Skeletal muscle satellite cell (primary cell): Measurements from ENCODE around the gene LMNTD1. TPM values are rescaled to one million over a fixed set of nuclear protein-coding genes. Genes with fewer than 3 reads are reported as not detected.
"Not testable (repeated sequence)": the region's sequence is repeated elsewhere in the genome, so short reads cannot be mapped to it uniquely, and the experiment has no call there.

Experiments
- H3K27me3 ChIP-seq: 2 replicates; pipeline ENCODE4 v1.7.0; 2013; ENCODE audit warnings: low read length; ENCODE audit not compliant: control insufficient read depth, insufficient read depth
- H3K36me3 ChIP-seq: 2 replicates; pipeline ENCODE4 v1.7.0; 2013; ENCODE audit warnings: mild to moderate bottlenecking, control low read depth, low read length; ENCODE audit not compliant: insufficient read depth
- H3K4me1 ChIP-seq: 2 replicates; pipeline ENCODE4 v1.7.0; 2013; ENCODE audit warnings: low read length; ENCODE audit not compliant: control insufficient read depth, insufficient read depth
- H3K4me2 ChIP-seq: 2 replicates; pipeline ENCODE4 v1.7.0; 2013; ENCODE audit warnings: mild to moderate bottlenecking, low read length
- H3K4me3 ChIP-seq: 2 replicates; pipeline ENCODE4 v1.7.0; 2013; ENCODE audit warnings: low read length
- H3K9ac ChIP-seq: 2 replicates; pipeline ENCODE4 v1.7.0; 2013; ENCODE audit warnings: mild to moderate bottlenecking, low read depth, low read length, moderate library complexity
- H3K9me3 ChIP-seq: replicated peaks from 2 replicates; pipeline ENCODE4 v1.7.0; 2013; ENCODE audit warnings: mild to moderate bottlenecking, control low read depth, low read length
- total RNA-seq: library from RNA; depleted of rRNA; stranded (reverse); fragments of >200 nt; gene quantifications from 2 replicates; pipeline ENCODE4 v1.2.3, GENCODE V29; 2012; rRNA removed

The LMNTD1 gene
- not detected in 2 replicates for total RNA-seq

GRCh38 chr12:25553098-25553497 lies at the start of gene LMNTD1:
Gene LMNTD1 (minus strand): TSS chr12:25553283. CDS start chr12:25552959, 324 bp downstream.
- Histone ChIP-seq H3K4me3 (no peak within 1 kb of the TSS), H3K4me1 (peaks cover 7% of the 10 kb centered on the region), H3K27me3 (no peaks in the 10 kb centered on the region), H3K9me3 (no peaks in the 10 kb centered on the region), H3K4me2 (peak within 1 kb of the TSS; percentile 25), H3K36me3 (no peaks in the 10 kb centered on the region), H3K9ac (no peak within 1 kb of the TSS)

- H3K27me3 ChIP-seq, result peaks cover 3% of the 10 kb centered on the region
- H3K9ac ChIP-seq, result no peak overlapping the region
- H3K4me1 ChIP-seq, result no peaks in the 10 kb centered on the region
- no peak overlapping the region for H3K4me2 ChIP-seq
- H3K4me3 ChIP-seq, result no peak overlapping the region
- peaks cover 7% of the 10 kb centered on the region for H3K9me3 ChIP-seq
- H3K36me3 ChIP-seq, result no peaks in the 10 kb centered on the region
Measured at GRCh38 chr12:25598956-25599355, 45.9 kb upstream of the LMNTD1 start.

- not testable (repeated sequence) for H3K27me3 ChIP-seq, H3K4me2 ChIP-seq, H3K9me3 ChIP-seq, H3K4me3 ChIP-seq, H3K9ac ChIP-seq, H3K4me1 ChIP-seq, H3K36me3 ChIP-seq
Measured at GRCh38 chr12:25595496-25595895, 42.4 kb upstream of the LMNTD1 start.

DNA sequence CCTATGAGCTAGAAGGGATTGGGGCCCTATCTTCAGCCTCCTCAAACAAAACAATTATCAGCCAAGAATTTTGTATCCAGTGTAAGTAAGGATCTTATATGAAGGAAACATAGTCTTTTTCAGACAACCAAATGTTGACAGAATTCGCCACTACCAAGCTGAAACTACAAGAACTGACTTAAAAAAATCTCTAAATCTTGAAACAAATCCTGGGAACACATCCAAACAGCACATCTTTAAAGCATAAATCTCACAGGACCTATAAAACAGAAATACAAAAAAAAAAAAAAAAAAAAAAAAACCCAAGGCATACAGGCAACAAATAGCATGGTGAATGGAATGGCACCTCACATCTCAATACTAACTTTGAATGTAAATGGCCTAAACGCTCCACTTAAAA lies 41.3 kb upstream of the LMNTD1 start:
- H3K27me3 ChIP-seq, result no peaks in the 10 kb centered on the region
- peaks cover 7% of the 10 kb centered on the region for H3K9me3 ChIP-seq
- H3K4me3 ChIP-seq, result no peak overlapping the region
- H3K4me1 ChIP-seq, result no peaks in the 10 kb centered on the region
- H3K4me2 ChIP-seq, result no peak overlapping the region
- no peaks in the 10 kb centered on the region for H3K36me3 ChIP-seq
- no peak overlapping the region for H3K9ac ChIP-seq

GRCh38 chr12:25592725-25593495 lies 39.8 kb upstream of the LMNTD1 start:
- no peak overlapping the region for H3K4me3 ChIP-seq
- H3K4me1 ChIP-seq, result no peaks in the 10 kb centered on the region
- no peak overlapping the region for H3K9ac ChIP-seq
- H3K4me2 ChIP-seq, result no peak overlapping the region
- no peaks in the 10 kb centered on the region for H3K27me3 ChIP-seq
- no peaks in the 10 kb centered on the region for H3K9me3 ChIP-seq
- no peaks in the 10 kb centered on the region for H3K36me3 ChIP-seq

- H3K4me1 ChIP-seq, result no peaks in the 10 kb centered on the region
- H3K27me3 ChIP-seq, result no peaks in the 10 kb centered on the region
- H3K9me3 ChIP-seq, result no peaks in the 10 kb centered on the region
- no peak overlapping the region for H3K4me2 ChIP-seq
- H3K9ac ChIP-seq, result no peak overlapping the region
- H3K36me3 ChIP-seq, result no peaks in the 10 kb centered on the region
- H3K4me3 ChIP-seq, result no peak overlapping the region
Measured at GRCh38 chr12:25591144-25591543, 38.1 kb upstream of the LMNTD1 start.

GRCh38 chr12:25590011-25590721 lies 37.1 kb upstream of the LMNTD1 start:
- Histone ChIP-seq H3K27me3 (no peaks in the 10 kb centered on the region), H3K4me3 (no peak overlapping the region), H3K4me1 (peaks cover 6% of the 10 kb centered on the region), H3K9ac (no peak overlapping the region), H3K9me3 (no peaks in the 10 kb centered on the region), H3K4me2 (no peak overlapping the region), H3K36me3 (no peaks in the 10 kb centered on the region)

- no peaks in the 10 kb centered on the region for H3K36me3 ChIP-seq
- peaks cover 11% of the 10 kb centered on the region for H3K4me1 ChIP-seq
- H3K4me3 ChIP-seq, result no peak overlapping the region
- no peaks in the 10 kb centered on the region for H3K9me3 ChIP-seq
- H3K27me3 ChIP-seq, result no peaks in the 10 kb centered on the region
- H3K4me2 ChIP-seq, result no peak overlapping the region
- no peak overlapping the region for H3K9ac ChIP-seq
Measured at GRCh38 chr12:25587346-25587745, 34.3 kb upstream of the LMNTD1 start.

DNA sequence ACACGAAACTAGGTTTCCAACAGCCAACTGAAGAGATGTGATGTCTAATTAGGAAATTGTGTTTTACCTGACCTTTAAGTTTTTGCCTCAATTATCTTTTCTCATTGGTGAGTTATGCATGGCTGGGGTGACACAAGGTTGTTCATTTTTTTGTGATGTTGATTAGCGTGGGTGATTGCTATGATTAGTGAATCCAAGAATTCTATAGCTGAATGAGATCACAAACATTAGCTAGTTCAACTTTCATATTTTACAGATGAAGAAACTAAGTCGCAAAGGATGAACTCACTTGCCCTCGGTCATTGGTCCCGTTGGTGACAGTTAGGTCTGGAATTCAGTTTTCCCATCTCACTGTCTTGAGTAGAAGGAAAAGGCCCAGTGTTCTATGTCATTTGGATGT lies 32.6 kb upstream of the LMNTD1 start:
- H3K9ac ChIP-seq, result no peak overlapping the region
- no peaks in the 10 kb centered on the region for H3K9me3 ChIP-seq
- no peaks in the 10 kb centered on the region for H3K36me3 ChIP-seq
- H3K4me3 ChIP-seq, result no peak overlapping the region
- H3K4me1 ChIP-seq, result peaks cover 11% of the 10 kb centered on the region
- H3K4me2 ChIP-seq, result no peak overlapping the region
- H3K27me3 ChIP-seq, result no peaks in the 10 kb centered on the region

DNA sequence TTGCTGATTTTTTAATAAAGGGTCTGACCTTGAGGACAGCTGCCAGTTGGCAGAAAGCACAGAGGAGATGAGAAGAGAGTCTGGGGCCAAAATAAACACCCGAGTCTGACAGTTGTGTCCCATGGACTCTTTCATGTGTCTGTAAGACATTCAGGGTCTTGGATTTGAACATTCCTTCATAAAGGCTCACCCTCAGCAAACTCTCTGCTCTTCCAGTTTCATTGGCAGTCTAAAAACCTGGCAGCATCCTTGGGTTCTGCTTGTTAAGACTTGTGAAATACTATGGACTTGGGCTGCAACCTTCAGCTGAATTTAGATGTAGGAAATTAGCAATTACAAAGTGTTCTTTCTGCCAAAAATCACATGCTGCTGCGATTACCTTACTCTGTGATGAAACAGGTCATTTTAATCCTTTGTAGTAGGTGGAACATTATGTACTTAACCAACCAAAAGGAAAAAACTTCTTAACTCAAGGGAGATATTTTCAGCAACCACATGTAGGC lies 32.0 kb upstream of the LMNTD1 start:
- Histone ChIP-seq H3K4me3 (no peak overlapping the region), H3K36me3 (no peaks in the 10 kb centered on the region), H3K9me3 (no peaks in the 10 kb centered on the region), H3K27me3 (no peaks in the 10 kb centered on the region), H3K4me2 (peak overlapping the region; percentile 13), H3K4me1 (peaks cover 11% of the 10 kb centered on the region), H3K9ac (no peak overlapping the region)

- no peak overlapping the region for H3K9ac ChIP-seq
- no peak overlapping the region for H3K4me3 ChIP-seq
- no peak overlapping the region for H3K4me2 ChIP-seq
- no peaks in the 10 kb centered on the region for H3K36me3 ChIP-seq
- H3K9me3 ChIP-seq, result no peaks in the 10 kb centered on the region
- H3K27me3 ChIP-seq, result no peaks in the 10 kb centered on the region
- H3K4me1 ChIP-seq, result peaks cover 11% of the 10 kb centered on the region
Measured at GRCh38 chr12:25584596-25584995, 31.5 kb upstream of the LMNTD1 start.
